NCI-H128 (cell line): Measurements from ENCODE around the gene VSX1.

Experiments used
- DNase-seq: peaks from one replicate; lab custom pipeline; 2025; ENCODE audit not compliant: unreplicated experiment; lab: John Stamatoyannopoulos, UW

VSX1 gene

DNA sequence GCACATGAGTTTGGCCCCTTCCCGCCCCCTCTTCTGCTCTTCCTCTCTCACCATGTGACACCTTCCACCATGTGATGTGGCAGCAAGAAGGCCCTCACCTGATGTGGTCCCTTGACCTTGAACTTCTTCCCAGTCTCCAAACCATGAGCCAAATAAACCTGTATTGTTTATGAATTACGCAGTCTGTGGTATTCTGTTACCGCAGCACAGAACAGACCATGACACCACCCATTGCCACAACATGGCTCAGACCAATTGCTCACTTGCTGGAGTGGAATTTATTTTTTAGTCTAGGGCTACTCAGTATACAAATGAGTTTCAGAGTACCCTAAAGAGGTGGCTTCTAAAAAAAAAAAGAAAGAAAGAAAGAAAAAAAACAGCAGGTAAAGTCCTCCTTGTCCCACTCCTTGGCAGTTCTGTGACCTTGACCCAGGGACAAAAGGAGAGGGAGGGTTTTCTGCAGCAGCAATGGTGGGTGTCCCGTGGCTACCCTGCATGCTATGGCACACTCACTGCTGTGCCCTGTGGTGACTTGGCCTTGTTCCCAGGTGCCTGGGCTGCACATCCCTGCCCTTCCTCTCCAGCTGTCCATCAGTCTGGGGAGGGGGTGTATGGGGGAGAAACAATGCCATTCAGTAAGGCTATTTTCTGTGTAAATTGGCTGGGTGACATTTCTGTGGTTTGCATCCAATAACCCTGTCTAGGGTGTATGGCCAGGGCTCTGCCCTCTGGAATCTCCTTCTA lies 5.4 kb upstream of the VSX1 start:
- no peak for DNase-seq

- no peak for DNase-seq
Measured at GRCh38 chr20:25085756-25086495, 4.0 kb upstream of the VSX1 start.

DNA sequence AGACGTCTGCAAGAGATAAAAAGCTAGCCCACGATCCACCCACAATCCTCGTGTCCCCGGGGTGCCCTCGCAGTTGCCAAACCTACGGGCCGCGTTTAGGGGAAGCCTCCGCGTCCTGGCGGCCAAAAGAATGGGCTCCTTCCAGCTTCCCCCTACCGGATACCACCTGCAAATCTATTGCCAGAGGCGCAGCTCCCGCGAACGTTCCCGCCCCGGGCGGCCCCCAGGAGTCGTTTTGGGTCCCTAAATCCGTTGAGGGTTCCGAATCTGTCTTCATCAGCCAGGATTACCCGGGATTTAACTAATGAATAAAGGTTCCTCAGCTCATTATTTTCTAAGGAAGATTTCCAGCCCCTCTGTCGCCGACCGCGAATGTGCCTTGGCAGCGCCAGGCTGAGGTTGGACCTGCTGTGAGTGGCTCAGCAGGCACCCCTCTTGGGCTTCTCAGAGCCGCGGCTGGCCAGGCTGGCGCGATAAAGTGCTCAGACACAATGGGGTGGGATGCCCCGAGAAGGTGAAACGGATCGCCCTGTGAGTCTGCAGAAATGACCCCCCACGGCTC lies 2.8 kb upstream of the VSX1 start:
- DNase-seq: no peak

- no peak for DNase-seq
Measured at GRCh38 chr20:25083773-25084625, 2.1 kb upstream of the VSX1 start.

GRCh38 chr20:25083141-25083772 lies 1.3 kb upstream of the VSX1 start:
- no peak for DNase-seq

GRCh38 chr20:25082498-25082873 lies 545 bp upstream of the VSX1 start:
- no peak for DNase-seq

- DNase-seq: no peak
Measured at GRCh38 chr20:25081065-25081729, 744 bp downstream of the VSX1 start.

DNA sequence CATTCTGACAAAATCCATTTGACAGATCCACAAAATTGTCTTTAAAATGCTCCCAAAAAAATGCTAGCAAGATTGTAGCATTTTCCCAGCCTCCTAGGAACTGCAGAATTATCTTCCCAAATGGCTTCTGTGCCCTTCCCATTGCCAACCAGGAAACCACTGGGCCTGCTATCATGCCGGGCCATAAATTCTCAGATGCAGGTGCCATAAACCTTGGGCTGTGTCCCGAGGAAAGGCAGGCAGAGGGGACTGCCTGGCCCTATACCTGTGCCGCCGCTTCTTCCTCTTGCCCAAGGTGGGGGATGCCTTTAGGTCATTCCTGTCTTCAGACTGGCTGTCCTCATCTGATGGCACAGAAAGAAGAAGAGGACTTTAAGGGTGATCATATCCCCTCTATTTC lies 2.8 kb downstream of the VSX1 start:
- no peak for DNase-seq

DNA sequence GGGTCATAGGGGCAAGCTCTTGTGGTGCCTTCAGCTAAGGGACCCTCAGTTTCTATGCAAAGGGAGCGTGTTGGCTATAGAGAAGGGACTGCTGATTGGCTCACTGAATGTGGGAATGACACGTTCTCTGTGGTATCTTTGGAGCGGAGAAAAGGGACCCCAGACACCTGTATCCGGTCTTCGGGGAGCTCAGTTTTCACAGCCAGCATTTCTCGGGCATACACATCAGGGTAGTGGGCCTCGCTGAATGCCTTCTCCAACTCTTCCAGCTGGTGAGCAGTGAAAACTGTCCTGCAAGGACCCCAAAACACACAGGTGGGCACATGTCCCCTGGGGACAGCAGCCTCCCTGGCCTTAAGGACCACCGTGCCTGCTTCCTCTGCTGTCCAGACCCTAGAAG lies 3.3 kb downstream of the VSX1 start:
- DNase-seq: no peak

- no peak for DNase-seq
Measured at GRCh38 chr20:25077610-25078169, 4.3 kb downstream of the VSX1 start.

GRCh38 chr20:25076731-25077609 lies 5.0 kb downstream of the VSX1 start:
- DNase-seq: no peak

DNA sequence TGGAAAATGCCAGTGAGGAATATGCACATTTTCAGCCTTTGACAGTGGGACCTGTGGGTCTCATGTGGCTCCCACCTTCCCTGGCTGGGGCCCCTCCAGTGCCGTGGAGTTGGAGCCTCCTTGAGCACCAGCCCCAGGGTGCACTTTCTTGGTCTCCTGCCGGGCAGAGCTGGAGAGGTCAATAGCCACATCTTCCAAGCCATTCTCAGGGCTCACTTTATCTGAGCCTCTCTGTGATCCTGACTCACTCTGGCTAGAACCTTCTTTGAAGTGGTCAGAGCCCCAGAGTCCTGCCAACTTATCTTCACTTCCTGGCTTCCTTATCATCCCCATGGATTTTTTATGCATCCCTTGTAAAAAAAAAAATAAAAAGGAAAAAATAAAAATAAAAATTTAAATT lies 5.7 kb downstream of the VSX1 start:
- DNase-seq: no peak

- no peak for DNase-seq
Measured at GRCh38 chr20:25073544-25073943, 8.4 kb downstream of the VSX1 start.

GRCh38 chr20:25072226-25072811 lies 9.6 kb downstream of the VSX1 start:
- no peak for DNase-seq

DNA sequence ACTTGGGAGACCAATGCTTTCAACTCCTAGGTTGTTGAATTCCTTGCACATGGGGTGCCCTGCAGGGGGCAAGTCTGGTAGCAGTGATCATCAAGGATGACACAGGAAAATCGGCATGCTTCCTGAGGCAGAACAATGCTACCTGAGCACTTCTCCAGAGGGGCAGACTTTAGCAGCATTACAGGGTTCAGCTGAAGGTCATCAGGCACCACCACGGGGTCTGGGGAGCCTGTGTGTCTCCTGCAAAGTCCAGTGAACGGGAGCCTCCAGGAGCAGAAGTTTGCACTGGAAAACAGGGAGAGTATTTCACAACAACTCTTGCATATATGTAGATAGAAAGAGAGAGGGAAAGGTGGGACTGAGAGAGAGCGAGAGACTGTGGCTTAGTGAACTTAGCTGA lies 10.2 kb downstream of the VSX1 start:
- no peak for DNase-seq

- DNase-seq: no peak
Measured at GRCh38 chr20:25070821-25071473, 11.0 kb downstream of the VSX1 start.

DNA sequence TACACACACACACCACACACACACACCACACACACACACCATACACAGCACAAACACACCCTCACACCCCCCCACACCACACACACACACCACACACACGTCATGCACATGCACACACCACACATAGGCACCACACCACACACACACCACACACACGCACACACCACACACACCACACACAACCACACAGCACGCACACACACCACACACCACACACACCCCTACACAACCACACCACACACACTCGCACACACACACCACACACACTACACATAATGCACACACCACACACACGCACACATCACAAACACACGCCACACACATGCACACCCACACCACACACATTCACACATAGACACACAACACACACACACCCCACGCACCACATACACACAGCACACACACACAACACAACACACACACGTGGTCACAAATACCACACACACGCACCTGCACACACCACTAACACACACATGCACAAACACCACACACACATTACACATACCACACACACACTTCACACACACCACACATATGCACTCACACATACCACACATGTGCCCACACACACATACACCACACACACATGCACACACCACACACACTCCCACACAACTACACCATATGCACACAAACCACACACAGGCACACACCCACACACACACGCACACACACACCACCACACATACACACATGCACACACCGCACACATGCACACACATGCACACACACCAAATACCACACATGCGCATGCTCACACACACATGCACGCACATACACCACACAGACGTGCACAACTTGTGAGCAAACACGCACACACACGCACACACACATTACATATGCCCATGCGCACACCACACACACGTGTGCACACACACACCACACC lies 14.6 kb downstream of the VSX1 start:
- DNase-seq: no peak
